ENCODE data around the gene PRSS37. TPM values are rescaled to one million over a fixed set of nuclear protein-coding genes. Genes with fewer than 3 reads are reported as not detected.
"Not testable (repeated sequence)": the region's sequence is repeated elsewhere in the genome, so short reads cannot be mapped to it uniquely, and the experiment has no call there.

PRSS37 gene
- total and polyA plus RNA-seq, 10 donors, result not detected

DNA sequence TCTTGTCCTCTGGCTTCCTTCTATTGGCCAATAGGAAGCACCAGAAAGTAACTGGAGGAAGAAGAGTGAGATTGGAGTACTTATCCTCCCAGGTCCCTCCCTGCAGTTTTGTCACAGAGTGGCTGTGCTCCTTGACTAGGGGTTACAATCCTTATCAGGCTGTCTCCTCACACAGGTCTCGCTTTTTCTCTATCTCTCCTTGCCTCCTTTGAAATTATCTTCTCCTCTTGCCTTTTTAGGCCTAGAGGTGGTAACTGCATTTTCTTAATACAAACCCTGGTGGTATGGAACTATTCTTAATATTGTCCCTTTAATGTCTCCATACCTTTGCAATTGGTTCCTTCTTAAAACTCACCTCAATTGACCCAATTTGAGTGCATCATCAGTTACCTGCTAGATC is 2.7 kb downstream of the PRSS37 start:
- H3K9me3 ChIP-seq, result no peaks in the 10 kb centered on the region
- TF ChIP-seq POLR2AphosphoS5 (IDR thresholded peaks at IDR 0.05) (no peak), POLR2A (IDR thresholded peaks at IDR 0.05) (no peak)
- TF ChIP-seq, protein P1, sequence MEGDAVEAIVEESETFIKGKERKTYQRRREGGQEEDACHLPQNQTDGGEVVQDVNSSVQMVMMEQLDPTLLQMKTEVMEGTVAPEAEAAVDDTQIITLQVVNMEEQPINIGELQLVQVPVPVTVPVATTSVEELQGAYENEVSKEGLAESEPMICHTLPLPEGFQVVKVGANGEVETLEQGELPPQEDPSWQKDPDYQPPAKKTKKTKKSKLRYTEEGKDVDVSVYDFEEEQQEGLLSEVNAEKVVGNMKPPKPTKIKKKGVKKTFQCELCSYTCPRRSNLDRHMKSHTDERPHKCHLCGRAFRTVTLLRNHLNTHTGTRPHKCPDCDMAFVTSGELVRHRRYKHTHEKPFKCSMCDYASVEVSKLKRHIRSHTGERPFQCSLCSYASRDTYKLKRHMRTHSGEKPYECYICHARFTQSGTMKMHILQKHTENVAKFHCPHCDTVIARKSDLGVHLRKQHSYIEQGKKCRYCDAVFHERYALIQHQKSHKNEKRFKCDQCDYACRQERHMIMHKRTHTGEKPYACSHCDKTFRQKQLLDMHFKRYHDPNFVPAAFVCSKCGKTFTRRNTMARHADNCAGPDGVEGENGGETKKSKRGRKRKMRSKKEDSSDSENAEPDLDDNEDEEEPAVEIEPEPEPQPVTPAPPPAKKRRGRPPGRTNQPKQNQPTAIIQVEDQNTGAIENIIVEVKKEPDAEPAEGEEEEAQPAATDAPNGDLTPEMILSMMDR (IDR thresholded peaks at IDR 0.05 in 8 of 11, conservative IDR thresholded peaks at IDR 0.05 in 3 of 11), result no peak
- no peak overlapping the region for H3K4me3 ChIP-seq
- DNase-seq, result no peak
- 74 to 100% (median 88%) methylated on average over 1 of the region's 1 CpG for WGBS, 5 donors
- no peak overlapping the region for H3K27ac ChIP-seq
- H3K36me3 ChIP-seq, result no peaks in the 10 kb centered on the region
- intact Hi-C loops (cut with DNase I; ENCODE audit: low total_unique reads), result no loop called here
- no peaks in the 10 kb centered on the region for H3K4me1 ChIP-seq
- no peaks in the 10 kb centered on the region for H3K27me3 ChIP-seq (replicated peaks in 1 of 7)

DNA sequence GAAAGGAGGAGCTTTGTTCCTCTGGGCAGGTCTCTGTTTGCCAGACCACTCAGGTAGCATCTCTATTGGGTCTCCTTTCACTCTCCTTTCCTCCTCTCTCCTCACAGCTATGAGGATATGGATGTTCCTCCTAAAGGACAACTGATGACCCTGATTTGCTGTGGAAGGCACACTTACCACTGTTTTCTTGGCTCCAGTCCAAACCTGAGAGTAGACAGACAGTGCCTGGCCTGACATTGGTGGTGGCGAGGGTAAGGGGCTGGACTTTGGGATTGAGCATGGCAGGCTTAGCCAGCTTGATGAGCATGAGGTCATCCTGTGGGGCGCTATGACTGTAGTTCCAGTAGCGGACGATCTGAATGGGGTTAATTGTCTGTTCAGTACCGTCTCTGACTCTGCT is 3.6 kb downstream of the PRSS37 start:
- Histone ChIP-seq H3K4me3 (no peak overlapping the region), H3K9me3 (no peaks in the 10 kb centered on the region), H3K27ac (no peak overlapping the region), H3K27me3 (replicated peaks in 1 of 7) (no peaks in the 10 kb centered on the region), H3K4me1 (no peaks in the 10 kb centered on the region), H3K36me3 (no peaks in the 10 kb centered on the region)
- DNase-seq, result no peak
- TF ChIP-seq, protein P1 (IDR thresholded peaks at IDR 0.05 in 8 of 11, conservative IDR thresholded peaks at IDR 0.05 in 3 of 11), result no peak
- TF ChIP-seq POLR2AphosphoS5 (IDR thresholded peaks at IDR 0.05) (no peak), POLR2A (IDR thresholded peaks at IDR 0.05) (no peak)
- 79 to 95% (median 93%) methylated on average over 5 of the region's 5 CpGs for WGBS, 5 donors
- intact Hi-C loops (cut with DNase I; ENCODE audit: low total_unique reads), result no loop called here

DNA sequence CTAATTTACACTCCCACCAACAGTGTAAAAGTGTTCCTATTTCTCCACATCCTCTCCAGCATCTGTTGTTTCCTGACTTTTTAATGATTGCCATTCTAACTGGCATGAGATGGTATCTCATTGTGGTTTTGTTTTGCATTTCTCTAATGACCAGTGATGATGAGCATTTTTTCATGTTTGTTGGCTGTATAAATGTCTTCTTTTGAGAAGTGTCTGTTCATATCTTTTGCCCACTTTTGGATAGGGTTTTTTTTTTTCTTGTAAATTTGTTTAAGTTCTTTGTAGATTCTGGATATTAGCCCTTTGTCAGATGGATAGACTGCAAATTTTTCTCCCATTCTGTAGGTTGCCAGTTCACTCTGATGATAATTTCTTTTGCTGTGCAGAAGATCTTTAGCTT is 18.9 kb downstream of the PRSS37 start:
- H3K27me3 ChIP-seq (replicated peaks in 1 of 7); DNase-seq; H3K27ac ChIP-seq; H3K4me1 ChIP-seq; intact Hi-C loops (cut with DNase I; ENCODE audit: low total_unique reads); H3K4me3 ChIP-seq: not testable (repeated sequence)
- Histone ChIP-seq H3K9me3 (peaks cover 17 to 77% (median 70%) of the 10 kb centered on the region in 8 donors), H3K36me3 (peaks cover 0 to 14% (median 3%) of the 10 kb centered on the region in 6 donors)

DNA sequence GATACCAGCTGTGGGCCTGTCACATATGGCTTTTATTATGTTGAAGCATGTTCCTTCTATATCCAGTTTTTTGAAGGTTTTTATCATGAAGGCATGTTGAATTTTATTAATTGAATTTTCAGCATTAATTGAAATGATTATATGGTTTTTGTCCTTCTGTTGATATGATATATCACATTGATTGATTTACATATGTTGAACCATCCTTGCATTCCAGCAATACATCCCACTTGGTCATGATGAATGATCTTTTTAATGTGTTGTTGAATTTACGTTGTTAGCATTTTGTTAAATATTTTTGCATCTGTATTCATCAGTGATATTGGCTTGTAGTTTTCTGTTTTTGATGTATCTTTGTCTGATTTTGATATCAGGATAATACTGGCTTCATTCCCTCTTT is 21.2 kb downstream of the PRSS37 start:
- intact Hi-C loops (cut with DNase I; ENCODE audit: low total_unique reads), result no loop called here
- 84 to 96% (median 90%) methylated on average over 1 of the region's 1 CpG for WGBS, 5 donors
- peaks cover 17 to 84% (median 70%) of the 10 kb centered on the region in 8 donors for H3K9me3 ChIP-seq

DNA sequence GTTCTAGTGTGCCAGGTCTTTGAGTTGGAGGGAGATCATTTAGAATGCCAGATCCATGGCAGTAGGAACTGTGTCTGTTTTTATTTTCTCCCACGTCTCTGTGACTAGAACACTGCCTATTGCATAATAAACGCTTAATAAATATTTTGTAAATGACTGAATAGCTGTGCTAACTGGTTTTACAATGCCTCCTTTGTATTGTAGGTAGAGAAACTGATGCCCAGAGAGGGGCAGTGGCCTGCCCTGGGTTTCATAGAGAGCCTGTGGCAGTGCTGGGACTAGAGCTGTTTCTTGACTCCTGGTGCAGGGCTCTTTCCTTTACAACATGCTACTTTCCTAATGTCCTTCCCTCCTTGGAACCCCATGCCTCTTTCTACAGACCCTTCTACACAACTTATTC is 48.8 kb downstream of the PRSS37 start:
- Histone ChIP-seq H3K4me1 (no peaks in the 10 kb centered on the region), H3K36me3 (peaks cover 0 to 35% (median 9%) of the 10 kb centered on the region in 6 donors), H3K4me3 (no peak overlapping the region), H3K9me3 (no peaks in the 10 kb centered on the region), H3K27ac (no peak overlapping the region), H3K27me3 (replicated peaks in 1 of 7) (no peaks in the 10 kb centered on the region)
- no peak for DNase-seq
- WGBS, 5 donors, result 82 to 97% (median 88%) methylated on average over 2 of the region's 2 CpGs
- intact Hi-C loops (cut with DNase I; ENCODE audit: low total_unique reads), result no loop called here
- TF ChIP-seq, protein P1 (IDR thresholded peaks at IDR 0.05 in 8 of 11, conservative IDR thresholded peaks at IDR 0.05 in 3 of 11), result no peak
- TF ChIP-seq POLR2AphosphoS5 (IDR thresholded peaks at IDR 0.05) (no peak), POLR2A (IDR thresholded peaks at IDR 0.05) (no peak)

More for the DNA sequence above, 21.2 kb downstream of the PRSS37 start:
- H3K4me3 ChIP-seq, result no peak overlapping the region
- no peak overlapping the region for H3K27ac ChIP-seq
- H3K4me1 ChIP-seq, result no peaks in the 10 kb centered on the region
- H3K36me3 ChIP-seq, result peaks cover 0 to 13% (median 3%) of the 10 kb centered on the region in 6 donors
- no peak for DNase-seq
- TF ChIP-seq POLR2AphosphoS5 (IDR thresholded peaks at IDR 0.05), result no peak
- TF ChIP-seq POLR2A (IDR thresholded peaks at IDR 0.05), result no peak
- no peaks in the 10 kb centered on the region for H3K27me3 ChIP-seq (replicated peaks in 1 of 7)
